Endothelial cell of umbilical vein (primary cell): Measurements from ENCODE around the gene MTG2. TPM values are rescaled to one million over a fixed set of nuclear protein-coding genes. Genes with fewer than 3 reads are reported as not detected.

Experiments used
- BruUV-seq: library from RNA; stranded (reverse); fragments of 400-500 nt; replicated peaks from 2 replicates; lab custom pipeline; 2021; lab: Mats Ljungman, UMichigan
- CTCF ChIA-PET: fragments of 300-600, 350-600 bp; sonication (Branson Sonifier 250); formaldehyde crosslinking; loops from one replicate; lab custom pipeline; 2021; ENCODE audit warnings: antibody characterized with exemption, inconsistent platforms; lab: Charles Lee
- POLR2A ChIA-PET: fragments of 300-600, 350-600 bp; sonication (Branson Sonifier 250); formaldehyde crosslinking; loops from one replicate; lab custom pipeline; 2021; ENCODE audit warnings: antibody characterized with exemption, inconsistent platforms; lab: Charles Lee
- DNase-seq: peaks from one replicate; pipeline ENCODE4 v3.0.0-alpha.2; 2011; ENCODE audit warnings: low read depth, low spot score
- FAIRE-seq: peaks from 2 replicates; lab custom pipeline; 2011; peaks lifted over from hg19 to GRCh38; lab: Jason Lieb, UNC
- H2AFZ ChIP-seq: 2 replicates; pipeline ENCODE4 v1.6.0; 2012; ENCODE audit warnings: low read depth, low read length, control low read depth, inconsistent platforms
- H3K27ac ChIP-seq: 2 replicates; pipeline ENCODE4 v1.5.1; 2011; ENCODE audit warnings: low read depth, mild to moderate bottlenecking, control low read depth, low read length, moderate library complexity; ENCODE audit not compliant: insufficient read depth
- H3K27me3 ChIP-seq, 2 experiments: 2 replicates each; pipeline versions ENCODE4 v1.6.0 to v1.6.1; 2011; ENCODE audit warnings: low read length in 2 of 2, mixed read lengths in 1 of 2; ENCODE audit not compliant: control insufficient read depth in 2 of 2, insufficient read depth in 2 of 2
- H3K36me3 ChIP-seq, 2 experiments: 2 replicates in 1 of 2; 3 replicates in 1 of 2; pipeline ENCODE4 v1.5.1; 2011; ENCODE audit warnings: low read length in 2 of 2, mild to moderate bottlenecking in 1 of 2, moderate library complexity in 1 of 2; ENCODE audit not compliant: control insufficient read depth in 2 of 2, insufficient read depth in 2 of 2; ENCODE audit errors: extremely low read depth in 1 of 2
- H3K4me1 ChIP-seq: 3 replicates; pipeline ENCODE4 v1.5.1; 2011; ENCODE audit warnings: mild to moderate bottlenecking, low read length; ENCODE audit not compliant: control insufficient read depth, insufficient read depth; ENCODE audit errors: extremely low read depth
- H3K4me2 ChIP-seq: 2 replicates; pipeline ENCODE4 v1.6.1; 2011; ENCODE audit warnings: low read length, control low read depth, mixed read lengths; ENCODE audit not compliant: insufficient read depth
- H3K4me3 ChIP-seq, 3 experiments: fragments of 200-600 bp in 1 of 3; sonication (generic), shearing (Covaris generic) in 1 of 3; replicated peaks in 1 of 3; 2 replicates each; pipeline ENCODE4 v1.5.1; 2011 to 2016; ENCODE audit warnings: control low read depth in 3 of 3, low read length in 3 of 3, mild to moderate bottlenecking in 2 of 3, inconsistent platforms in 1 of 3, low read depth in 1 of 3, moderate library complexity in 1 of 3; ENCODE audit not compliant: insufficient read depth in 1 of 3
- H3K79me2 ChIP-seq: 2 replicates; pipeline ENCODE4 v1.6.0; 2012; ENCODE audit warnings: low read length, inconsistent platforms; ENCODE audit not compliant: control insufficient read depth, insufficient read depth
- H3K9ac ChIP-seq: replicated peaks from 2 replicates; pipeline ENCODE3; 2011; ENCODE audit warnings: low read length, control low read depth; ENCODE audit not compliant: insufficient read depth; ENCODE audit errors: extremely low read depth
- H3K9me1 ChIP-seq: replicated peaks from 3 replicates; pipeline ENCODE4 v1.6.0; 2011; ENCODE audit warnings: mild to moderate bottlenecking, low read length; ENCODE audit not compliant: control insufficient read depth, insufficient read depth; ENCODE audit errors: extremely low read depth
- H3K9me3 ChIP-seq: replicated peaks from 2 replicates; pipeline ENCODE4 v1.5.1; 2012; ENCODE audit warnings: low read length, inconsistent platforms; ENCODE audit not compliant: control insufficient read depth, insufficient read depth
- H4K20me1 ChIP-seq: replicated peaks from 2 replicates; pipeline ENCODE3; 2011; ENCODE audit warnings: mild to moderate bottlenecking, low read length; ENCODE audit not compliant: control insufficient read depth, insufficient read depth; ENCODE audit errors: extremely low read depth
- EZH2 ChIP-seq: IDR thresholded peaks from 2 replicates; pipeline ENCODE4 v1.6.1; 2012; ENCODE audit warnings: borderline replicate concordance, low read depth, mild to moderate bottlenecking, moderate library complexity, low read length, inconsistent platforms; ENCODE audit not compliant: severe bottlenecking
- FOS ChIP-seq: IDR thresholded peaks from 2 replicates; pipeline ENCODE4 v1.6.1; 2011; ENCODE audit warnings: mild to moderate bottlenecking, low read length, moderate library complexity, borderline replicate concordance; ENCODE audit not compliant: insufficient read depth
- GATA2 ChIP-seq: IDR thresholded peaks from 2 replicates; pipeline ENCODE4 v1.7.0; 2011; ENCODE audit warnings: low read depth, mild to moderate bottlenecking, moderate library complexity, mixed read lengths, low read length; ENCODE audit not compliant: insufficient read length, insufficient read depth
- JUN ChIP-seq: IDR thresholded peaks from 2 replicates; pipeline ENCODE4 v1.6.1; 2011; ENCODE audit warnings: borderline replicate concordance, low read depth; ENCODE audit not compliant: insufficient read length, insufficient read depth
- MAX ChIP-seq: IDR thresholded peaks from 2 replicates; pipeline ENCODE4 v1.6.1; 2011; ENCODE audit not compliant: insufficient read depth, insufficient read length
- MYC ChIP-seq: IDR thresholded peaks from one replicate; pipeline ENCODE4 v1.6.1; 2011; ENCODE audit warnings: mild to moderate bottlenecking, low read depth, low read length
- POLR2A ChIP-seq: IDR thresholded peaks from 2 replicates; pipeline ENCODE4 v1.6.1; 2012; ENCODE audit warnings: low read depth, mild to moderate bottlenecking, control low read depth, low read length
- POLR2AphosphoS5 ChIP-seq: IDR thresholded peaks from 2 replicates; pipeline ENCODE4 v1.6.1; 2012; ENCODE audit warnings: low read depth, mild to moderate bottlenecking, control low read depth, low read length, moderate library complexity; ENCODE audit not compliant: insufficient read depth
- dilution Hi-C: fragments of 300-500 bp; cut with MboI; formaldehyde crosslinking; loops from one replicate; pipeline ENCODE4 v1.15.0; 2019; ENCODE audit warnings: low sequenced_read_pairs; ENCODE audit not compliant: extremely low pct_ligation_motif_present
- intact Hi-C: fragments of 100-400 bp; cut with micrococcal nuclease; formaldehyde crosslinking; loops from one replicate; pipeline ENCODE4 v1.10.0; 2022
- polyA plus RNA-seq, 4 experiments: library from polyadenylated mRNA; depleted of rRNA in 3 of 4; stranded (reverse) in 3 of 4; unstranded in 1 of 4; fragments of >200 nt; gene quantifications; 2 replicates each; pipeline versions ENCODE4 v1.2.1 to v1.2.3, GENCODE V29; 2011 to 2012; ENCODE audit warnings: missing spikeins in 1 of 4
- total RNA-seq: library from RNA; stranded (reverse); gene quantifications from 2 replicates; pipeline ENCODE4 v1.2.3, GENCODE V29; 2021
- TF ChIP-seq, protein P1 (sequence below), 2 donors: IDR thresholded peaks; 1 replicate in 1 of 2; 2 replicates in 1 of 2; pipeline ENCODE4 v1.5.1; 2011; ENCODE audit warnings: low read length in 2 of 2, mild to moderate bottlenecking in 2 of 2, moderate library complexity in 2 of 2, control low read depth in 1 of 2, inconsistent platforms in 1 of 2, low read depth in 1 of 2; ENCODE audit not compliant: insufficient read depth in 1 of 2; ENCODE audit errors: extremely low read depth in 1 of 2

The MTG2 gene
- total and polyA plus RNA-seq, 2 donors (not counting 3 experiments of a cell fraction or from before 2014, with no cell fraction given): 19.9 to 31.6 TPM

- ChIA-PET POLR2A (no interaction called here), CTCF (no interaction called here)
- Histone ChIP-seq H3K4me3 (no peak overlapping the region), H3K79me2 (peaks cover 2% of the 10 kb centered on the region), H4K20me1 (no peaks in the 10 kb centered on the region), H3K9me1 (no peaks in the 10 kb centered on the region), H3K36me3 (peaks cover 0 to 4% of the 10 kb centered on the region in 2 experiments), H2AFZ (no peak overlapping the region), H3K9ac (no peak overlapping the region), H3K4me2 (no peak overlapping the region), H3K4me1 (no peaks in the 10 kb centered on the region), H3K27me3 (no peaks in the 10 kb centered on the region), H3K9me3 (no peaks in the 10 kb centered on the region), H3K27ac (no peak overlapping the region)
- dilution Hi-C loops (no loop called here), intact Hi-C loops (no loop called here)
- no TSS peak for BruUV-seq
- no peak for DNase-seq
- FAIRE-seq: no peak
- TF ChIP-seq GATA2 (no peak), MYC (no peak), FOS (no peak), JUN (no peak), POLR2A (no peak), EZH2 (no peak), MAX (no peak), POLR2AphosphoS5 (no peak)
- TF ChIP-seq, protein P1, sequence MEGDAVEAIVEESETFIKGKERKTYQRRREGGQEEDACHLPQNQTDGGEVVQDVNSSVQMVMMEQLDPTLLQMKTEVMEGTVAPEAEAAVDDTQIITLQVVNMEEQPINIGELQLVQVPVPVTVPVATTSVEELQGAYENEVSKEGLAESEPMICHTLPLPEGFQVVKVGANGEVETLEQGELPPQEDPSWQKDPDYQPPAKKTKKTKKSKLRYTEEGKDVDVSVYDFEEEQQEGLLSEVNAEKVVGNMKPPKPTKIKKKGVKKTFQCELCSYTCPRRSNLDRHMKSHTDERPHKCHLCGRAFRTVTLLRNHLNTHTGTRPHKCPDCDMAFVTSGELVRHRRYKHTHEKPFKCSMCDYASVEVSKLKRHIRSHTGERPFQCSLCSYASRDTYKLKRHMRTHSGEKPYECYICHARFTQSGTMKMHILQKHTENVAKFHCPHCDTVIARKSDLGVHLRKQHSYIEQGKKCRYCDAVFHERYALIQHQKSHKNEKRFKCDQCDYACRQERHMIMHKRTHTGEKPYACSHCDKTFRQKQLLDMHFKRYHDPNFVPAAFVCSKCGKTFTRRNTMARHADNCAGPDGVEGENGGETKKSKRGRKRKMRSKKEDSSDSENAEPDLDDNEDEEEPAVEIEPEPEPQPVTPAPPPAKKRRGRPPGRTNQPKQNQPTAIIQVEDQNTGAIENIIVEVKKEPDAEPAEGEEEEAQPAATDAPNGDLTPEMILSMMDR (IDR thresholded peaks at IDR 0.05; ENCODE audit: extremely low read depth in 1 of 2, insufficient read depth in 1 of 2, low read depth in 1 of 2, low read length in 2 of 2): no peak
These were observed 66.2 kb downstream of the MTG2 start for GRCh38 chr20:62248890-62249560.
